Colonic mucosa (tissue), 4 donors: ENCODE measurements around the gene MXD3. TPM values are rescaled to one million over a fixed set of nuclear protein-coding genes. Genes with fewer than 3 reads are reported as not detected.
"Not testable (repeated sequence)": the region's sequence is repeated elsewhere in the genome, so short reads cannot be mapped to it uniquely, and the experiment has no call there.

Experiments used
- DNase-seq: peaks from one replicate; pipeline ENCODE4 v3.0.0-alpha.2; 2020
- H3K27ac ChIP-seq: fragments of 200-600 bp; one replicate; pipeline ENCODE4 v1.8.0; 2021
- H3K27me3 ChIP-seq: fragments of 200-600 bp; one replicate; pipeline ENCODE4 v1.8.0; 2021
- H3K36me3 ChIP-seq: fragments of 200-600 bp; one replicate; pipeline ENCODE4 v1.8.0; 2021
- H3K4me1 ChIP-seq: fragments of 200-600 bp; one replicate; pipeline ENCODE4 v1.8.0; 2021; ENCODE audit warnings: mild to moderate bottlenecking
- H3K4me3 ChIP-seq: fragments of 200-600 bp; one replicate; pipeline ENCODE4 v1.8.0; 2021
- H3K9ac ChIP-seq, 2 donors: one replicate each; pipeline ENCODE4 v1.7.0; 2013; ENCODE audit warnings: control low read depth in 2 of 2, low read depth in 2 of 2, low read length in 2 of 2
- H3K9me3 ChIP-seq: fragments of 200-600 bp; one replicate; pipeline ENCODE4 v1.8.0; 2021
- intact Hi-C: fragments of 100-400 bp; cut with DNase I; formaldehyde crosslinking; loops from one replicate; pipeline ENCODE4 v1.14.1; 2022
- total RNA-seq, 2 donors: library from RNA; stranded (reverse); fragmentation: NEBNext Ultra II Directional in 1 of 2; extraction: Animal tissue kit (Norgen Biotek cat#: 25700) in 1 of 2; gene quantifications; one replicate each; pipeline ENCODE4 v1.2.1, GENCODE V29; 2021
- TF ChIP-seq, protein P1 (sequence below): fragments of 200-600 bp; IDR thresholded peaks from one replicate; pipeline ENCODE4 v1.8.0; 2022; ENCODE audit warnings: antibody characterized with exemption, mild to moderate bottlenecking
- donor health status: healthy.
- donor health status: DM: no; HTN: no; CAD: no.
- donor health status: DM: no; HTN: no; CAD: no.

MXD3 gene
- total RNA-seq, 2 donors from 2014 or later, result 9.3 to 36.4 TPM

DNA sequence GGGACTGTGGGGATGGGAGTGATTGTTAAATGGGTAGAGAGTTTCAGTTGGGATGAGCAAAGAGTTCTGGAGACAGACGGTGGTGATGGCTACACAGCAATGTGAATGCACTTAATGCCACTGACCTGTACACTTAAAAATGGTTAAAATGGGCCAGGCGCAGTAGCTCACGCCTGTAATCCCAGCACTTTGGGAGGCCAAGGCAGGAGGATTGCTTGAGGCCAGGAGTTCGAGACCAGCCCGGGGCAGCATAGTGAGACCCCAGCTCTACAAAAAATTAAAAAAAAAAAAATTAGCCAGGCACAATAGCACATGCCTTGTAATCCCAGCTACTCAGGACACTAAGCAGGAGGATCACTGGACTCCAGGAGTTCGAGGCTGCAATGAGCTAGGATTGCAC is 32.1 kb upstream of the MXD3 start:
- H3K27me3 ChIP-seq, result no peaks in the 10 kb centered on the region
- H3K9ac ChIP-seq, result no peak overlapping the region
- H3K9me3 ChIP-seq, result no peaks in the 10 kb centered on the region
- H3K27ac ChIP-seq, result no peak overlapping the region
- no peak for DNase-seq
- no peaks in the 10 kb centered on the region for H3K36me3 ChIP-seq
- intact Hi-C loops, result no loop called here
- TF ChIP-seq, protein P1, sequence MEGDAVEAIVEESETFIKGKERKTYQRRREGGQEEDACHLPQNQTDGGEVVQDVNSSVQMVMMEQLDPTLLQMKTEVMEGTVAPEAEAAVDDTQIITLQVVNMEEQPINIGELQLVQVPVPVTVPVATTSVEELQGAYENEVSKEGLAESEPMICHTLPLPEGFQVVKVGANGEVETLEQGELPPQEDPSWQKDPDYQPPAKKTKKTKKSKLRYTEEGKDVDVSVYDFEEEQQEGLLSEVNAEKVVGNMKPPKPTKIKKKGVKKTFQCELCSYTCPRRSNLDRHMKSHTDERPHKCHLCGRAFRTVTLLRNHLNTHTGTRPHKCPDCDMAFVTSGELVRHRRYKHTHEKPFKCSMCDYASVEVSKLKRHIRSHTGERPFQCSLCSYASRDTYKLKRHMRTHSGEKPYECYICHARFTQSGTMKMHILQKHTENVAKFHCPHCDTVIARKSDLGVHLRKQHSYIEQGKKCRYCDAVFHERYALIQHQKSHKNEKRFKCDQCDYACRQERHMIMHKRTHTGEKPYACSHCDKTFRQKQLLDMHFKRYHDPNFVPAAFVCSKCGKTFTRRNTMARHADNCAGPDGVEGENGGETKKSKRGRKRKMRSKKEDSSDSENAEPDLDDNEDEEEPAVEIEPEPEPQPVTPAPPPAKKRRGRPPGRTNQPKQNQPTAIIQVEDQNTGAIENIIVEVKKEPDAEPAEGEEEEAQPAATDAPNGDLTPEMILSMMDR, result no peak
- H3K4me1 ChIP-seq, result no peaks in the 10 kb centered on the region
- H3K4me3 ChIP-seq, result no peak overlapping the region

DNA sequence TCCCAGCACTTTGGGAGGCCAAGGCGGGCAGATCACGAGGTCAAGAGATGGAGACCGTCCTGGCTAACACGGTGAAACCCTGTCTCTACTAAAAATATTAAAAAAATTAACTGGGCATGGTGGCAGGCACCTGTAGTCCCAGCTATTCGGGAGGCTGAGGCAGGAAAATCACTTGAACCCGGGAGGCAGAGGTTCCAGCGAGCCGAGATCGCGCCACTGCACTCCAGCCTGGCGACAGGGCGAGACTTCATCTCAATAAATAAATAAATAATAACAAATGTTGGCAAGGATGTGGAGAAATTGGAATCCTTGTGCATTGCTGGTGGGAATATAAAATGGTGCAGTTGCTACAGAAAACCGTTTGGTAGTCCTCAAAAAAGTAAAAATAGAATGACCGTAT is 31.3 kb upstream of the MXD3 start:
- H3K36me3 ChIP-seq, H3K4me1 ChIP-seq, H3K9me3 ChIP-seq, H3K9ac ChIP-seq, H3K27me3 ChIP-seq, intact Hi-C loops, H3K4me3 ChIP-seq, H3K27ac ChIP-seq, DNase-seq: not testable (repeated sequence)

DNA sequence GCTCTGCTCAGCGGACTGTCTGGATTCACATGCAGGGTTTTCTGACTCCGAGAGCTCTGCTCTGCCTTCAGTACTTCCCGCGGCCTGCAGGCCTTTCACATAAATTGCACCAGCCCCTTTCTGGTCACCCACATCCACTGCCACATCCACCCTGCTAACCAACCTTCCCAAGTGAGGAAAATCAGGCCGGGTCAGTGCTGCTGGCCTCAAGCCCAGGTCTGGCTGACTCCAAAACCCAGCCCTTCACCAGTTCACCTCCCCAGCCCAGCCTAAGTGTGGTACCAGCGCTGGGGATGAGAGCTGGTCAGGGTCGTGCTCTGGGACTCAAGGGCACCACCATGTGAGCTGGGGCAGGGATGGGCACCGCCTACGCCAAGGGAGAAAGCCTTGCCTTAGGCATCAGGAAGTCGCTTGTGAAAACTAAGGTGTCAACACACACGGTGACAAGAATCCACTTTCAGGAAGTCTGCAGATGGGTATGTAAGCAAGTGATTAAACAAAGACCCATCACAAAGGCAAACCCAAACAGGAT is 27.5 kb upstream of the MXD3 start:
- Histone ChIP-seq H3K4me3 (no peak overlapping the region), H3K4me1 (no peaks in the 10 kb centered on the region), H3K9ac (no peak overlapping the region), H3K36me3 (peaks cover 26% of the 10 kb centered on the region), H3K27me3 (no peaks in the 10 kb centered on the region), H3K27ac (no peak overlapping the region), H3K9me3 (no peaks in the 10 kb centered on the region)
- no peak for DNase-seq
- TF ChIP-seq, protein P1, result no peak
- intact Hi-C loops, result no loop called here

DNA sequence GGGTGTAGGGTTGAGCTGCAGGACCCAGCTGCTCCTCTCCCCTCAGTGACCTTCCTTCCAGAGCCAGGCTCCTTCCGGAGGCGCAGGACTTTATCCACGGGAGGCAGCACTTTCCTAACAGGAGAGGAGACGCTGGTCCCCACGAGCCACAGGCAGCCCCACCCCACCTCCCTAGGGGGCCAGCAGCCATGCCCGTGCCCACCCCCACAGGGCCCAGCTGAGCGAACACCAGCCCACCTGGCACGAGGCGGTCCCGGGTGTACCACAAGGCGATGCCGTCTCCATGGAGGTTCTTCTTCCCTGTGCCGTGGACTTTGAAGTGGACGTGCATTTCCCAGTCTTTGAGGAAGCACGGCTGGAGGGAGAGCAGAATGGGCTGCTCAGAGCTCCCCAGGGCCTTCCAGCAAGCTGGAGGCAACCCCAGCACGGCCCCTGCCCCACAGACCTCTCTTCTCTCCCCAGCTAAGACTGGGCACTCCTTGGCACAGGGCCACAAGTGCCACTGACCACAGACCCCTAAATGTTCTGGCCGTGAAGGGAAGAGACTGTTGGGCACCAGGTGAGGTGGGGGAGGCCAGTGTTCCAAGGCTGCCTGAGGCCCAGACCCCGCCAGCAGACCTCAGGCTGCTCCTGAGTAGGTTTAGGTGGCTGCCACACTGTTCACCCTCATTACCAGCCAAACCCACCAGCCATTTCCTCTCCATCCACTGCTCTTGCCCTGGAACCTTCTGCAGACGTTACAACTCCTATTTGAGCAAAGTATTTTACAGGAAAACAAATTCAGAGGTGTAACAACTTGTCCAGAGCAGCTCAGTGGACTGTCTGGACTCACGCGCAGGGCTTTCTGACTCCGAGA is 26.8 kb upstream of the MXD3 start:
- Histone ChIP-seq H3K9ac (no peak overlapping the region), H3K27me3 (no peaks in the 10 kb centered on the region), H3K4me1 (no peaks in the 10 kb centered on the region), H3K4me3 (no peak overlapping the region), H3K9me3 (no peaks in the 10 kb centered on the region), H3K36me3 (peaks cover 29% of the 10 kb centered on the region), H3K27ac (no peak overlapping the region)
- TF ChIP-seq, protein P1, result no peak
- intact Hi-C loops, result no loop called here
- no peak for DNase-seq

DNA sequence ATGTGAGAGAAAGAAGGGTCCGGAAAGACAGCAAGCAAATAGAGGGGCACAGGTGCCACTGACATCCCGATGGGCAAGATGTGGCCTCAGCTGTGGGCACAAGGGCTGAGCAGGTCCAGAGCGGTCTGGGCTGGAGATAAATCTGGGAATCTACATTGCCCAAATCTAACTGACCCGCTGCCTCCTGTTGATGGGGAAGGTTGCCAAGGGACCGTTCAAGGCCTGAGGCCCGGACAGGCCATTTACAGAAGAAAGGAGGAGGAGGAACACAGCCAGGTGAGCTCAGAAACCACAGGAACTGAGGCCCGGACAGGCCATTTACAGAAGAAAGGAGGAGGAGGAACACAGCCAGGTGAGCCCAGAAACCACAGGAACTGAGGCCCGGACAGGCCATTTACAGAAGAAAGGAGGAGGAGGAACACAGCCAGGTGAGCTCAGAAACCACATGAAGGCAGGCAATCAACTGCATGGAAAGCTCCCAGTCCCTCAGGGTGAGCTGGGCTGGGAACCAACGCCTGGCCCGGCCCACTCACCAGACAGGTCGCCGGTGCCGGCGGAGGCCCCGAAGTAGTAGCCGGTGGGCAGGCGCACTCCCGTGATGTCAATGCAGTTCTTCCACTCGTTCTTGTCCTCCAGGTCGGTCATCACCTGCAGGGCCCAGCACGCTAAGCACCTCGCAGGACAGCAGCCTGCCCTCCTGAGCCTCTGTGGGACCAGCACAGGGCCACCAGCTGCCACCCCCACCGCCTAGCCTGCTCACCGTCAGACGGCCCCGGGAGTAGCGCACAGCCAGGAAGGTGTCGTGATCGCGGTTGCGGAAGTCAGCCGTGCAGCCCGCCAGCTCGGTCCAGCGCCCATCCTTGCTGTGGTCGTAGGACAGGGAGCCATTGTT is 25.2 kb upstream of the MXD3 start:
- Histone ChIP-seq H3K9ac (no peak overlapping the region), H3K4me1 (no peaks in the 10 kb centered on the region), H3K27ac (no peak overlapping the region), H3K9me3 (no peaks in the 10 kb centered on the region), H3K27me3 (no peaks in the 10 kb centered on the region), H3K36me3 (peaks cover 43% of the 10 kb centered on the region), H3K4me3 (no peak overlapping the region)
- no peak for DNase-seq
- intact Hi-C loops, result no loop called here
- TF ChIP-seq, protein P1, result no peak
